HL-60 (cell line): ENCODE measurements around the gene COLEC11.

Source experiments
- CTCF ChIP-seq: IDR thresholded peaks from one replicate; pipeline ENCODE4 v1.5.1; 2011; ENCODE audit warnings: low read length, control low read depth, inconsistent platforms; ENCODE audit not compliant: insufficient read depth
- GABPA ChIP-seq: IDR thresholded peaks from 2 replicates; pipeline ENCODE4 v1.6.1; 2012; ENCODE audit warnings: low read depth
- POLR2AphosphoS5 ChIP-seq: IDR thresholded peaks from 2 replicates; pipeline ENCODE4 v1.6.1; 2012; ENCODE audit warnings: low read depth
- SPI1 ChIP-seq: IDR thresholded peaks from 2 replicates; pipeline ENCODE4 v1.6.1; 2012; ENCODE audit warnings: low read depth, mild to moderate bottlenecking, borderline replicate concordance

GRCh38 chr2:3598197-3598910 is 3.4 kb downstream of the COLEC11 start:
- TF ChIP-seq CTCF, result no peak
- no peak for TF ChIP-seq POLR2AphosphoS5
- TF ChIP-seq GABPA, result no peak
- TF ChIP-seq SPI1, result no peak
